C4-2B (cell line): ENCODE measurements around the gene ACTBL2.

Source experiments
- CTCF ChIP-seq: fragments of 450-650 bp; conservative IDR thresholded peaks from 2 replicates; pipeline ENCODE4 v1.5.1; 2017; ENCODE audit warnings: mild to moderate bottlenecking
- ZFX ChIP-seq: fragments of 450-650 bp; IDR thresholded peaks from 2 replicates; pipeline ENCODE4 v1.6.1; 2017

DNA sequence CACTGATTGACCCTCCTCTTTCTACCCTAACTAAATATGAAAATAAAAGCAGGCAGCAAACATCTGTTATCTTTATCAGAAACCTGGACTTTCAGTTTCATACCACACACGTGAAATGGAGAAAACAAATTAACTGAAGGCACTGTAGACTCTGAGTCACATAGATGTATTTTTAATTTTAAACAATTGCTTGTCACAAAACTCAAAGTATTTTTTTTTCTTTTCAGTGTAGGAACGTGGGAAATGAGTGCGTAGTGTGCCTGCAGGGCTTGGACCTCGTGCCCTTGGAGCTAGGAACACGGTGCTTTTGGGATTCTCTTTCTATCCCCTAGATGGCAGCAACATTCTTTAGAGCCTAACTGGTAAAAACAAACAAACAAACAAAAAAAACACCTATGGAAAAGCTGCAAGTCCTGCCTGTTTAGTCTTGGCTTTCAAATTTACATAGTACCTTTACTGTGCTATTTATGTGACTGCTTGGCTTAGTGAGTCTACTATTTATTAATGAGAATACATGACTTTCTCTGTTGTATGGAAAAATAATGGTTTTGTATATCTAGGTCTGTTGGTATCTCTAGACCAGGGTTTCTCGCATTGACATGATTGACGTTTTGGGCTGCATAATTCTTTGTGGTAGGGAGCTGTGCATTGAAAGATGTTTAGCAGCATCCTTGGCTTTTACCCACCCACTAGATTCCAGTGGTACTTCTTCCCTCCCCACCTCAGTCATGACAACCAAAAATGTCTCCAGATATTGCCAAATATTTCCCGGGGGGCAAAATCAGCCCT lies 16.8 kb upstream of the ACTBL2 start:
- TF ChIP-seq CTCF (peak; percentile 92), ZFX (no peak)
